ENCODE data around the gene EGLN2.
A peak's percentile ranks its signal among the peaks of the same experiment; 100 is the strongest.

Gene EGLN2

DNA sequence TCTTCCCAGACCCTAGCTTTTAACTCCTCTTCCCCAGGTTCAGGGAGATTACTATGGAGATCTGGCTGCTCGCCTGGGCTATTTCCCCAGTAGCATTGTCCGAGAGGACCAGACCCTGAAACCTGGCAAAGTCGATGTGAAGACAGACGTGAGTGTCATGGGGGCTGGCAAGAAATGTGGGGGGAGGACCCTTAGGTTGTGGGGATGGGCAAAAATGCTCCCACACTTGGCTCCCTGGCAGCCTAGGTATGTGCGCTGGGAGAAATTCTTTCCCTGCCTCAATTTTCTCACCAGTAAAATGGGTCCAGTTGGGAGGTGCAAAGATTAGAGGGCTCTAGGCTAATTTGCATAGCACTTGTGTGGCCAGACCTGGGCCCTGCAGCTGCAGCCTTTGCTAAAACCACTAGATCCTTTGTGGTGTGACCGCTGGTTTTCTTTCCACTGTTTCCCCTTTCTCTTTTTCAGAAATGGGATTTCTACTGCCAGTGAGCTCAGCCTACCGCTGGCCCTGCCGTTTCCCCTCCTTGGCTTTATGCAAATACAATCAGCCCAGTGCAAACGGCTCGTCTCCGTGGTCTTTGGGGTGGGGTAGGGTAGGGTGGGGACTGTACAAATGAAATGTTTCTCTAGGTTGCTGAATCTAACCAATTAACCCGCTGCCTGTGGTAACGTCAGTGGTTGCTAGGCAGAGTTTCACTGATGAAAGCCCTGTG lies 21.9 kb upstream of the EGLN2 start:
- H3K36me3 ChIP-seq (ENCODE audit: control insufficient read depth, insufficient read depth, low read length), result no peaks in the 10 kb centered on the region
- H3K4me2 ChIP-seq (ENCODE audit: low read length), result peak overlapping the region; percentile 100
- H3K27me3 ChIP-seq (ENCODE audit: control insufficient read depth, insufficient read depth, low read length), result no peaks in the 10 kb centered on the region
- H3K9me3 ChIP-seq (ENCODE audit: control insufficient read depth, low read length), result no peaks in the 10 kb centered on the region
- H3K9ac ChIP-seq, result no peak overlapping the region
- H2AFZ ChIP-seq, result peak overlapping the region; percentile 85
- H3K4me3 ChIP-seq (ENCODE audit: low read depth, low read length), result peak overlapping the region; percentile 99
- no peaks in the 10 kb centered on the region for H3K79me2 ChIP-seq
- peak overlapping the region; percentile 98 for H3K27ac ChIP-seq
- peaks cover 2% of the 10 kb centered on the region for H3K4me1 ChIP-seq
- no peak for TF ChIP-seq CTCF (IDR thresholded peaks at IDR 0.05)

DNA sequence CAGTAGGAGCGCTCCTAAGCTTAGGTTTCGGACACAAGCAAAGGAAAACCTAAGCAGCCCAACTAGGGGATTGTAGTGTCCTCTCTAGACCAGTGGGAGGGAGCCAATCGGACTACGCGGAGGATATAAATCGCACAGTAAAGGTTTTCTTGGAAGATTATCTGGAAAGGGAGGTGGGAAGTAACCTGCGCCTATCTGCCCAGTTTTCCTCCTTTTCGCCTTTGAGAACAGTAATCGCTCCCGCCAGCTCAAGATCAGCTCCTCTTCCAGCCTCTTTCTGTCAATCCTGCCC lies 21.4 kb upstream of the EGLN2 start:
- peak overlapping the region; percentile 100 for H3K4me2 ChIP-seq (ENCODE audit: low read length)
- H3K27me3 ChIP-seq (ENCODE audit: control insufficient read depth, insufficient read depth, low read length), result no peaks in the 10 kb centered on the region
- no peak overlapping the region for H3K9ac ChIP-seq
- TF ChIP-seq CTCF (IDR thresholded peaks at IDR 0.05), result no peak
- H3K27ac ChIP-seq, result peak overlapping the region; percentile 98
- H3K4me1 ChIP-seq, result peaks cover 2% of the 10 kb centered on the region
- peak overlapping the region; percentile 85 for H2AFZ ChIP-seq
- no peaks in the 10 kb centered on the region for H3K9me3 ChIP-seq (ENCODE audit: control insufficient read depth, low read length)
- H3K4me3 ChIP-seq (ENCODE audit: low read depth, low read length), result peak overlapping the region; percentile 99
- H3K79me2 ChIP-seq, result no peaks in the 10 kb centered on the region
- no peaks in the 10 kb centered on the region for H3K36me3 ChIP-seq (ENCODE audit: control insufficient read depth, insufficient read depth, low read length)

DNA sequence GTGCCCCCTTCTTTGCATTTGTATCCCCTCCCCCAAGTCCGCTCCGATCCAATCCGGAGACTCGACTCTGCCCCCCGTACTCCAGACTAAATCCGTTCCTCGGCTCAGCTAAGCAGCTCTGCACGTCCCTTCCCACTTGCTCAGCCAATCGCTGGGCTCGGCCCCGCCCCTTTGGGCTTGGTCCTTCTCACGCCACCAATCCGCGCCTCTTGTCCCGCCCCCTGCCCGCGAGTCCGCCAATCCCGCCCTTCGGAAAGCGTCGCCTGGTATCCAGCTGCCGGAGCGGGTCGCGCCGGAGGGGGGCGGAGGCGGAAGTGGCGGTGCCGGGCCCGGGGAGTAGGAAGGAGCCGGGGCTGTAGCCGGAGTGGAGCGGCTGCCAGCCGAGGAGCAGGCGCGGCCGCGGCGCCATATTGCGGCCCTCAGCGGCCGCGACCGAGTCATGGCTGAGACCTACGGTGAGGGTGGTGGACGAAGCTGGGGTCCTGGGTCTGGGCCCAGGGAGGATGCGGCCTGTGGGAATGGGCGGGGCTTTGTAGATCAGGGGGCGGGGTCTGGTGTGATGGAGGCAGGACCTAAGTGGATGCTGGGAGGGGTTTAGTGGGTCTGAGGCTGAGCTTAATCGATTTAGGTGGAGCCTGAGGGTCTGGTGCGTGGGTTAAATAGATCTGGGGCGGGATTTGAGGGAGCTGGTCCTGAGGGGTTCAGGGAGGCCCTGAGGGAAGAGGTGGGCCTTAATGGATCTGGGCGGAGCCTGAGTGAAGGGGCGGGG lies 20.9 kb upstream of the EGLN2 start, which contains the start of gene RAB4B:
Gene RAB4B, plus strand, starts transcription at position 311 of the 769 bp plus-strand sequence. Its CDS starts 129 bp downstream, at position 440.
- Histone ChIP-seq H3K79me2 (no peaks in the 10 kb centered on the region), H3K9ac (peak within 1 kb of the TSS; percentile 57), H3K27ac (peak within 1 kb of the TSS; percentile 98), H3K27me3 (ENCODE audit: control insufficient read depth, insufficient read depth, low read length) (no peaks in the 10 kb centered on the region), H2AFZ (peak within 1 kb of the TSS; percentile 93), H3K9me3 (ENCODE audit: control insufficient read depth, low read length) (no peaks in the 10 kb centered on the region), H3K4me3 (ENCODE audit: low read depth, low read length) (peak within 1 kb of the TSS; percentile 99), H3K36me3 (ENCODE audit: control insufficient read depth, insufficient read depth, low read length) (no peaks in the 10 kb centered on the region), H3K4me2 (ENCODE audit: low read length) (peak within 1 kb of the TSS; percentile 100), H3K4me1 (peaks cover 2% of the 10 kb centered on the region)
- peak; percentile 14 for TF ChIP-seq CTCF (IDR thresholded peaks at IDR 0.05)

GRCh38 chr19:40778706-40779284 lies 20.2 kb upstream of the EGLN2 start:
- Histone ChIP-seq H2AFZ (peak overlapping the region; percentile 93), H3K9ac (peak overlapping the region; percentile 57), H3K4me1 (peaks cover 2% of the 10 kb centered on the region), H3K27me3 (ENCODE audit: control insufficient read depth, insufficient read depth, low read length) (no peaks in the 10 kb centered on the region), H3K36me3 (ENCODE audit: control insufficient read depth, insufficient read depth, low read length) (no peaks in the 10 kb centered on the region), H3K27ac (peak overlapping the region; percentile 98), H3K4me2 (ENCODE audit: low read length) (peak overlapping the region; percentile 81), H3K9me3 (ENCODE audit: control insufficient read depth, low read length) (no peaks in the 10 kb centered on the region), H3K4me3 (ENCODE audit: low read depth, low read length) (peak overlapping the region; percentile 99), H3K79me2 (no peaks in the 10 kb centered on the region)
- TF ChIP-seq CTCF (IDR thresholded peaks at IDR 0.05), result no peak

Measured in parathyroid adenoma (tissue), 2 donors.